Activated CD4-positive, CD25-positive, alpha-beta regulatory T cell treated with anti-CD3 and anti-CD28 coated beads, Interleukin-2, amount 50 U/mL, for 72 hours (primary cell): ENCODE measurements around the gene EDARADD.
"Not testable (repeated sequence)": the region's sequence is repeated elsewhere in the genome, so short reads cannot be mapped to it uniquely, and the experiment has no call there.

Experiments used
- DNase-seq: peaks from one replicate; pipeline ENCODE4 v3.0.0; 2021

EDARADD gene

GRCh38 chr1:236450779-236451178 is 56.7 kb downstream of the EDARADD start:
- no peak for DNase-seq

GRCh38 chr1:236451796-236452373 is 57.8 kb downstream of the EDARADD start:
- DNase-seq, result no peak

GRCh38 chr1:236455243-236455642 is 61.2 kb downstream of the EDARADD start:
- no peak for DNase-seq

- no peak for DNase-seq
Observed at GRCh38 chr1:236457775-236458174, 63.7 kb downstream of the EDARADD start.

- no peak for DNase-seq
Observed at GRCh38 chr1:236458996-236459395, 64.9 kb downstream of the EDARADD start.

- no peak for DNase-seq
Observed at GRCh38 chr1:236460103-236460502, 66.0 kb downstream of the EDARADD start.

- not testable (repeated sequence) for DNase-seq
Observed at GRCh38 chr1:236464197-236464596, 70.1 kb downstream of the EDARADD start.

- no peak for DNase-seq
Observed at GRCh38 chr1:236465231-236465958, 71.3 kb downstream of the EDARADD start.

GRCh38 chr1:236465959-236466303 is 71.8 kb downstream of the EDARADD start:
- no peak for DNase-seq

GRCh38 chr1:236467327-236467641 is 73.2 kb downstream of the EDARADD start:
- no peak for DNase-seq

- no peak for DNase-seq
Observed at GRCh38 chr1:236468625-236469024, 74.5 kb downstream of the EDARADD start.

GRCh38 chr1:236469466-236469865 is 75.4 kb downstream of the EDARADD start:
- DNase-seq, result no peak

GRCh38 chr1:236471096-236471495 is 77.0 kb downstream of the EDARADD start:
- no peak for DNase-seq

- no peak for DNase-seq
Observed at GRCh38 chr1:236471653-236472052, 77.6 kb downstream of the EDARADD start.

- DNase-seq, result no peak
Observed at GRCh38 chr1:236472850-236473788, 79.0 kb downstream of the EDARADD start.

- DNase-seq, result no peak
Observed at GRCh38 chr1:236476019-236476418, 81.9 kb downstream of the EDARADD start.

- DNase-seq, result no peak
Observed at GRCh38 chr1:236480758-236481436, 86.8 kb downstream of the EDARADD start.

GRCh38 chr1:236484310-236484971 is 90.4 kb downstream of the EDARADD start:
- DNase-seq, result no peak

GRCh38 chr1:236486356-236487002 is 92.4 kb downstream of the EDARADD start:
- no peak for DNase-seq

GRCh38 chr1:236489161-236489560 is 95.1 kb downstream of the EDARADD start:
- DNase-seq, result not testable (repeated sequence)

- DNase-seq, result no peak
Observed at GRCh38 chr1:236489710-236490377, 95.8 kb downstream of the EDARADD start.
